ENCODE results near the gene KLHL34.

The KLHL34 gene

GRCh38 chrX:21658152-21658737 lies at the start of gene KLHL34:
KLHL34 (minus strand) TSS chrX:21658330; CDS start chrX:21657788, 542 bp downstream.
- DNase-seq, result no peak

- DNase-seq, result no peak
These were observed 47.1 kb upstream of the KLHL34 start for GRCh38 chrX:21705225-21705624.

- DNase-seq, result no peak
These were observed 44.6 kb upstream of the KLHL34 start for GRCh38 chrX:21702725-21703124.

- DNase-seq, result no peak
These were observed 42.8 kb upstream of the KLHL34 start for GRCh38 chrX:21700967-21701366.

GRCh38 chrX:21700275-21700674 lies 42.1 kb upstream of the KLHL34 start:
- DNase-seq, result no peak

GRCh38 chrX:21699136-21699535 lies 41.0 kb upstream of the KLHL34 start:
- peak; percentile 14 for DNase-seq

GRCh38 chrX:21698272-21698671 lies 40.1 kb upstream of the KLHL34 start:
- no peak for DNase-seq

- peak; percentile 11 for DNase-seq
These were observed 33.4 kb upstream of the KLHL34 start for GRCh38 chrX:21691512-21692018.

- DNase-seq, result peak; percentile 19
These were observed 25.8 kb upstream of the KLHL34 start for GRCh38 chrX:21683941-21684340.

- DNase-seq, result no peak
These were observed 20.0 kb upstream of the KLHL34 start for GRCh38 chrX:21678048-21678612.

GRCh38 chrX:21675931-21676330 lies 17.8 kb upstream of the KLHL34 start:
- DNase-seq, result no peak

GRCh38 chrX:21674430-21675186 lies 16.5 kb upstream of the KLHL34 start:
- no peak for DNase-seq

- peak; percentile 0 for DNase-seq
These were observed 8.5 kb upstream of the KLHL34 start for GRCh38 chrX:21666679-21667078.

GRCh38 chrX:21666252-21666651 lies 8.1 kb upstream of the KLHL34 start:
- DNase-seq, result no peak

- DNase-seq, result no peak
These were observed 4.6 kb upstream of the KLHL34 start for GRCh38 chrX:21662761-21663160.

- DNase-seq, result no peak
These were observed 3.2 kb upstream of the KLHL34 start for GRCh38 chrX:21661316-21661715.

- no peak for DNase-seq
These were observed 2.0 kb upstream of the KLHL34 start for GRCh38 chrX:21660156-21660555.

GRCh38 chrX:21659320-21659719 lies 1.2 kb upstream of the KLHL34 start:
- DNase-seq, result no peak

- no peak for DNase-seq
These were observed 616 bp upstream of the KLHL34 start for GRCh38 chrX:21658746-21659145.

GRCh38 chrX:21657318-21658151 lies 595 bp downstream of the KLHL34 start:
- DNase-seq, result no peak

- DNase-seq, result no peak
These were observed 1.4 kb downstream of the KLHL34 start for GRCh38 chrX:21656587-21657317.

- no peak for DNase-seq
These were observed 2.1 kb downstream of the KLHL34 start for GRCh38 chrX:21655901-21656586.

Measured in EL (cell line).